GM18858 (cell line): ENCODE measurements around the gene TIMM22.

ENCODE experiments used
- ATAC-seq: cut with Tn5 transposase; IDR thresholded peaks from one replicate; pipeline ENCODE4 v1.9.1; 2021; ENCODE audit not compliant: unreplicated experiment

The TIMM22 gene

GRCh38 chr17:1018547-1018946 is 21.6 kb downstream of the TIMM22 start:
- ATAC-seq, result no peak

GRCh38 chr17:1019451-1019850 is 22.5 kb downstream of the TIMM22 start:
- ATAC-seq, result no peak

GRCh38 chr17:1021147-1021546 is 24.2 kb downstream of the TIMM22 start:
- ATAC-seq, result no peak

- ATAC-seq, result no peak
Observed at GRCh38 chr17:1022278-1023024, 25.5 kb downstream of the TIMM22 start.

GRCh38 chr17:1024076-1024475 is 27.1 kb downstream of the TIMM22 start:
- ATAC-seq, result no peak

GRCh38 chr17:1025733-1026598 is 29.0 kb downstream of the TIMM22 start:
- no peak for ATAC-seq

- ATAC-seq, result no peak
Observed at GRCh38 chr17:1026599-1026975, 29.7 kb downstream of the TIMM22 start.

- no peak for ATAC-seq
Observed at GRCh38 chr17:1027044-1027443, 30.1 kb downstream of the TIMM22 start.

- ATAC-seq, result no peak
Observed at GRCh38 chr17:1029196-1029921, 32.4 kb downstream of the TIMM22 start.

- ATAC-seq, result no peak
Observed at GRCh38 chr17:1029922-1030644, 33.2 kb downstream of the TIMM22 start.

GRCh38 chr17:1030684-1031532 is 34.0 kb downstream of the TIMM22 start:
- no peak for ATAC-seq

GRCh38 chr17:1031711-1032110 is 34.8 kb downstream of the TIMM22 start:
- no peak for ATAC-seq

- no peak for ATAC-seq
Observed at GRCh38 chr17:1032391-1032790, 35.5 kb downstream of the TIMM22 start.

- no peak for ATAC-seq
Observed at GRCh38 chr17:1033503-1033902, 36.6 kb downstream of the TIMM22 start.

- no peak for ATAC-seq
Observed at GRCh38 chr17:1034652-1035210, 37.8 kb downstream of the TIMM22 start.

GRCh38 chr17:1035546-1036170 is 38.7 kb downstream of the TIMM22 start:
- no peak for ATAC-seq

- ATAC-seq, result no peak
Observed at GRCh38 chr17:1036171-1036844, 39.4 kb downstream of the TIMM22 start.

- ATAC-seq, result no peak
Observed at GRCh38 chr17:1036845-1037237, 39.9 kb downstream of the TIMM22 start.
